Measurements from ENCODE around the gene TCERG1. TPM values are rescaled to one million over a fixed set of nuclear protein-coding genes. Genes with fewer than 3 reads are reported as not detected.

TCERG1 gene
- total RNA-seq, 1 experiment from 2014 or later: 132 TPM

Other genes starting within 250 kb of the TCERG1 start
- gene RBM27, start 243.7 kb upstream of the TCERG1 start, total RNA-seq (2014; rRNA removed; shearing (Covaris generic)): 40.4 and 46.6 TPM in 2 replicates
- 0.29 TPM in 1 of 2 replicates, not detected in the other for gene POU4F3, start 108.5 kb upstream of the TCERG1 start, total RNA-seq (2014; rRNA removed; shearing (Covaris generic))
- not detected in 2 replicates for gene GPR151, start 68.9 kb downstream of the TCERG1 start, total RNA-seq (2014; rRNA removed; shearing (Covaris generic))